ENCODE results near the gene GNAO1.

The GNAO1 gene

GRCh38 chr16:56222474-56222997, 31.2 kb downstream of the GNAO1 start:
- TF ChIP-seq CTCF (conservative IDR thresholded peaks at IDR 0.05; ENCODE audit: control insufficient read depth, insufficient read depth, low read depth, low read length), result no peak
- H3K4me3 ChIP-seq (ENCODE audit: control insufficient read depth, low read depth, low read length), result no peak overlapping the region
- DNase-seq (ENCODE audit: low read depth), result no peak

GRCh38 chr16:56225017-56225742, 33.9 kb downstream of the GNAO1 start:
- no peak overlapping the region for H3K4me3 ChIP-seq (ENCODE audit: control insufficient read depth, low read depth, low read length)
- no peak for TF ChIP-seq CTCF (conservative IDR thresholded peaks at IDR 0.05; ENCODE audit: control insufficient read depth, insufficient read depth, low read depth, low read length)
- no peak for DNase-seq (ENCODE audit: low read depth)

GRCh38 chr16:56226187-56226586, 34.9 kb downstream of the GNAO1 start:
- DNase-seq (ENCODE audit: low read depth), result peak; percentile 1
- no peak for TF ChIP-seq CTCF (conservative IDR thresholded peaks at IDR 0.05; ENCODE audit: control insufficient read depth, insufficient read depth, low read depth, low read length)
- no peak overlapping the region for H3K4me3 ChIP-seq (ENCODE audit: control insufficient read depth, low read depth, low read length)

- no peak for TF ChIP-seq CTCF (conservative IDR thresholded peaks at IDR 0.05; ENCODE audit: control insufficient read depth, insufficient read depth, low read depth, low read length)
- H3K4me3 ChIP-seq (ENCODE audit: control insufficient read depth, low read depth, low read length), result no peak overlapping the region
- DNase-seq (ENCODE audit: low read depth), result no peak
Observed at GRCh38 chr16:56226845-56227525, 35.7 kb downstream of the GNAO1 start.

GRCh38 chr16:56227936-56228335, 36.6 kb downstream of the GNAO1 start:
- no peak for DNase-seq (ENCODE audit: low read depth)
- no peak overlapping the region for H3K4me3 ChIP-seq (ENCODE audit: control insufficient read depth, low read depth, low read length)
- no peak for TF ChIP-seq CTCF (conservative IDR thresholded peaks at IDR 0.05; ENCODE audit: control insufficient read depth, insufficient read depth, low read depth, low read length)

GRCh38 chr16:56228476-56228875, 37.2 kb downstream of the GNAO1 start:
- no peak for TF ChIP-seq CTCF (conservative IDR thresholded peaks at IDR 0.05; ENCODE audit: control insufficient read depth, insufficient read depth, low read depth, low read length)
- DNase-seq (ENCODE audit: low read depth), result no peak
- no peak overlapping the region for H3K4me3 ChIP-seq (ENCODE audit: control insufficient read depth, low read depth, low read length)

Data from fibroblast of mammary gland (primary cell).